Ectodermal cell (in vitro differentiated cells): ENCODE results near the gene BMP8B.
"Not testable (repeated sequence)": the region's sequence is repeated elsewhere in the genome, so short reads cannot be mapped to it uniquely, and the experiment has no call there.

Experiments used
- H3K27ac ChIP-seq: 2 replicates; pipeline ENCODE4 v1.7.0; 2013; ENCODE audit warnings: mild to moderate bottlenecking, low read depth, low read length; ENCODE audit not compliant: insufficient read depth, poor library complexity, severe bottlenecking
- H3K27me3 ChIP-seq: 2 replicates; pipeline ENCODE4 v1.7.0; 2013; ENCODE audit warnings: mild to moderate bottlenecking, low read length; ENCODE audit not compliant: insufficient read depth, control insufficient read depth, poor library complexity, severe bottlenecking
- H3K36me3 ChIP-seq: one replicate; pipeline ENCODE4 v1.7.0; 2013; ENCODE audit warnings: low read length; ENCODE audit not compliant: control insufficient read depth, insufficient read depth
- H3K4me1 ChIP-seq: one replicate; pipeline ENCODE4 v1.7.0; 2013; ENCODE audit warnings: low read length; ENCODE audit not compliant: control insufficient read depth, insufficient read depth
- H3K4me3 ChIP-seq: 2 replicates; pipeline ENCODE4 v1.7.0; 2013; ENCODE audit warnings: low read depth, low read length, control low read depth; ENCODE audit not compliant: insufficient read depth
- H3K9me3 ChIP-seq: 2 replicates; pipeline ENCODE4 v1.7.0; 2013; ENCODE audit warnings: mild to moderate bottlenecking, low read length, moderate library complexity; ENCODE audit not compliant: control insufficient read depth
- WGBS, 2 experiments: methylation state at CpG; one replicate each; pipeline ENCODE4 v1.1.7; 2013; ENCODE audit warnings: missing lambda C conversion rate in 2 of 2; 5-methylcytosine and 5-hydroxymethylcytosine counted together

BMP8B gene

DNA sequence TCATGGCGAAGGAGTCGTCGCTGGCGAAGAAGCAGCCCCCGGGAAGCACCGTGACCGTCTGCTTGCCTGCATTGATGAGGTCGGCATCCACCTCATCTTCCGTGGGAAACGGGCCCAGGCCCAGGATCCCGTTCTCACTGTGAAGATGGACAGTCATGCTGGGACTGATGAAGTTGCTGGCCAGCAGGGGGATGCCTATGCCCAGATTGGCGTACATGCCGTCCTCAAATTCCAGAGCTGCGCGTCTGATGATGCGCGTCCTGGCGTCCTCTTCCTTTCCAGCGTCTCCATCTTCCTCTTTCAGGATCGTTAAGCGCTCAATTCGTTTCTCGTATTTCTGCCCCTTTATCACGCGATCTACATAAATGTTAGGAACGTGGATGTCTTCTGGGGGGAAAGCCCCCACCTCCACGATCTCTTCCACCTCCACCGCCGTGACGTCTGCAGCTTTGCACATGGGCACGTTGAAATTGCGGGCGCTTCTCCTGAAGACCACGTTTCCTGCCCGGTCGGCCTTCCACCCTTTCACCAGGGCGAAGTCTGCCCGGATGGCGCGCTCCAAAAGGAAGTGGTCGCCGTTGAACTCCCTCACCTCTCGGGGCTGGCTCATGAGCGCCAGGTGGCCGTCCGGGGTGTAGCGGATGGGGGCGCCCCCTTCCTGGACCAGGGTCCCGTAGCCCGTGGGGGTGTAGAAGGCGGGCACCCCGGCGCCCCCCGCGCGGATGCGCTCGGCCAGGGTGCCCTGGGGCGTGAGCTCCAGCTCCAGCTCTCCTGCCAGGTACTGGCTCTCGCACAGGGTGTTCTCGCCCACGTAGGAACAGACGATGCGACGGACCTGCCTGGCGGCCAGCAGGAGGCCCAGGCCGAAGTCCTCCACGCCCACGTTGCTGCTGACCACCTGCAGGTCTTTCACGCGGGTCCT, 18.3 kb downstream of the BMP8B start:
- 88 to 93% methylated on average over 15 to 18 of the region's 71 CpGs for WGBS, 2 experiments
- not testable (repeated sequence) for H3K9me3 ChIP-seq, H3K4me1 ChIP-seq, H3K27ac ChIP-seq, H3K36me3 ChIP-seq, H3K4me3 ChIP-seq
- H3K27me3 ChIP-seq: peaks cover 17% of the 10 kb centered on the region

- WGBS, 2 experiments: 84 to 94% methylated on average over 10 to 13 of the region's 19 CpGs
- H3K4me3 ChIP-seq, H3K4me1 ChIP-seq, H3K9me3 ChIP-seq, H3K36me3 ChIP-seq, H3K27ac ChIP-seq: not testable (repeated sequence)
- peaks cover 17% of the 10 kb centered on the region for H3K27me3 ChIP-seq
These were observed 19.2 kb downstream of the BMP8B start for GRCh38 chr1:39769502-39769901.

DNA sequence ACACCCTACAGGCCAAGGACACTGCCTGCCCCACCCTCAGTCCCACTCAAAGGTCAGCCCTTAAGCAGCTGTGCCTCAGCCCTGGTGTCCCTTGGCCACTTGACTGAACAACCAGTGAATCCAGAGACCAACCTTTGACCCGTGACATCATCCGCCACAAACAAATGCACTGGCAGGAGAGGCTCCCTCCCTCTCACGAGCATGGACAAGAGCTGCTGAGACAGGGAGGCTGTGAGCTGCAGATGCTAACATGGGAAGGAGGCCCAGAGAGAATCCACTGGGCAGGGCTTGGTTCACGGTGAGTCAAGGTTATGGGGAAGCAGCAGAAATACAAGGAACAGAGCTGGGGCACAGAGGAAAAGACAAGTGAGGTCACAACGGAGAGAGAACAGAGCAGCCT, 22.2 kb downstream of the BMP8B start:
- H3K36me3 ChIP-seq, H3K4me1 ChIP-seq, H3K4me3 ChIP-seq, H3K9me3 ChIP-seq, H3K27ac ChIP-seq: not testable (repeated sequence)
- H3K27me3 ChIP-seq: peaks cover 16% of the 10 kb centered on the region
- WGBS, 2 experiments: 67 to 88% methylated on average over 1 of the region's 5 CpGs

DNA sequence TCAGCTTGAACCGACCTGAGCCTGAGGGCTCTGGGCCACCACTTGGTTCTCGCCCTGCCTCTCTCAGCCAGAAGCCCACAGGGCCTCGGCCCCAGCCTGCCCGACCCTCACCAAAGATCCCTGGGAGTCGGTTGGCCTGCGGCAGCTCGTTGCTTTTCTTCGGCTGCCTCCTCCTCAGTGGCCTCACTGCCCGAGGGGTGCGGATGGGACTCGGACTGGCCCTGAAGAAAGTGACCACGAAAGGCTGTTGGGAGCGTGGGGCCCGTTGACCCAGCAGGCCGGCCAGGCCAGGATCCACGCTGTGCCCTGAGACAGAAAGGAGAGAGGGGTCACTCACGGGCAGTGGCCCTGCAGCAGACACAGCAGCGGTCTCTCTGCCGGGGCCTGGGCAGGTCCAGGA, 24.2 kb downstream of the BMP8B start:
- 89 to 93% methylated on average over 9 of the region's 19 CpGs for WGBS, 2 experiments
- H3K9me3 ChIP-seq, H3K4me1 ChIP-seq, H3K27ac ChIP-seq, H3K27me3 ChIP-seq, H3K36me3 ChIP-seq, H3K4me3 ChIP-seq: not testable (repeated sequence)

DNA sequence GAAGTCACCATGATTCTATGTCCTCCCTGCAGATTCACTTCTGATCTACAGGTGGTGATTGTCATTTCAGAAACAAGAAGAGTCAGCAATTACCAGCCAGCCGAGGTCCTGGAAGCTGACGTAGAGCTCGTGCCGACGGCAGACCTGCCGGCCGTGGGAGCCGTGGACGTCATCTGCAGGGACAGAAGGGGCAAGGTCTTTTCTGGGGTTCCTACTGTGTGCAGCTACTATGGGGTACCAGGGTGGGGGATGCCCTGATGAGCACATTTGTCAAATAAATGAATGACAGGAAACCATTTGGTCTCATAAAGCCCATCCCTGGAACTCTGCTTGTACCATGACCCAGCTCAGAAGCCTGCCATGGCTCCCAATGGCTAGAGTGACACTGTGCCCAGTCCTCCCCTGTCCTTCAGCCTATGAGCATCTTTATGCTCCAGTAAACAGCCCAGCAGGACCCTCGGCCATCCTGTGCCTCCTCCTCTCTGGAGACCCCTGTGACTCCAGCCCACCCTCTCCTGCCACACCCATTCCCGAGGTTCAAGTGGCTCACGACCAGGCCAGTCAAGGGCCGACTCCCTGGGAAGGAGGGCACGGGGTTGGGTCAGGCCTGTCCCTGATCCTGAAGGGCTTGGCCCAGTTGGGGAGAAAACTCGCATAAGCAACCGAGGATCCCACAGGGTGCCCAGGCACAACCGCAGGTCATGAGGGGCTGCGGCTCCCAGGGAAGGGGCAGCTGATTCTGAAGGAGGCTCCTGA, 24.9 kb downstream of the BMP8B start:
- not testable (repeated sequence) for H3K4me3 ChIP-seq, H3K4me1 ChIP-seq, H3K9me3 ChIP-seq, H3K36me3 ChIP-seq, H3K27ac ChIP-seq, H3K27me3 ChIP-seq
- 84 to 90% methylated on average over 13 of the region's 18 CpGs for WGBS, 2 experiments

DNA sequence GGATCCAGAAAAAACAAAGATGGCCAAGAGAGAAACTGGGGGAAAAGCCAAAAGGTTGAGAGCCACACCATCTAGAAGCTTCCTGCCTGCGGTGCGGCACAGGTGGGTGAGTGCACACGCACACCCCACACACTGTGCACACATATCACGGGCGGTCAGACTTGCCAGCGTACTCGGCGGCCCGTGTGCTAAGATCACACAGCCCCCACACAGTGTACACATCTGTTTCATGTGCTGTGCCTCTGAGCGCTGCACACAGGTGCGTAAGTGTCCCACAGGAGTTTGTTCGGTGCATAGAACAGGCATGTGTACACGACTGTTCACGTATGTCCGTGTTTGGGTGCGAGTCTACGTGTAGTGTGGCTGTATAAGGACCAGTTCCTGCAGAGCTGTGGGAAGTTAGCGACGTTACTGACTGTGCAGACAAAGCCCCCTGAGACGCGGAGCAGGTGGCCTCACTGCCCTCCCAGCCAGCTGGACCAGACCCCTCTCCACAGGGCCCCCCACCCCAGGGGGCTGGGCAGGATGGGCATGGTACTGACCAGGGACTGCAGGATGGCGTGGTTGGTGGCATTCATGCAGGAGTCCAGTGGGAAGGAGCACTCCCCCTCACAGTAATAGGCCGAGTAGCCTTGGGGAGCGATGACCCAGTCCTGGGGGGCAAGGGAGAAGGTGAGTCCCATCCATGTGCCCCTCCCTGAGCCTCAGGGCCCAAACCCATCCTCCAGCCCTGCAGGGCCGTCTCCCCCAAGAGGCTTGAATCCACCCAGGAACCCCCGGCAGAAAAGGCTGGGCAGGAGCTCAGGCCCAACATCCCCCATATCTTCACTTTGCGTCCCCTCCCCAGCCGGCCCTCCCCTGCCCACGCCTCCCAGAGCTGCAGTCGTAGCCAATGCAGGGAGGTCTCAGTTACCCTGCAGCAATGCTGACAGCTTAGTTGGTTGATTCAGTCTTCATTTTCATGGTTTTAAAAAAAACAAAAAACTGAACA, 25.8 kb downstream of the BMP8B start:
- Histone ChIP-seq H3K4me1 (no peaks in the 10 kb centered on the region), H3K36me3 (no peaks in the 10 kb centered on the region), H3K4me3 (no peak overlapping the region), H3K27me3 (no peaks in the 10 kb centered on the region), H3K27ac (no peak overlapping the region), H3K9me3 (no peaks in the 10 kb centered on the region)
- WGBS, 2 experiments: 94 to 97% methylated on average over 27 to 30 of the region's 30 CpGs

DNA sequence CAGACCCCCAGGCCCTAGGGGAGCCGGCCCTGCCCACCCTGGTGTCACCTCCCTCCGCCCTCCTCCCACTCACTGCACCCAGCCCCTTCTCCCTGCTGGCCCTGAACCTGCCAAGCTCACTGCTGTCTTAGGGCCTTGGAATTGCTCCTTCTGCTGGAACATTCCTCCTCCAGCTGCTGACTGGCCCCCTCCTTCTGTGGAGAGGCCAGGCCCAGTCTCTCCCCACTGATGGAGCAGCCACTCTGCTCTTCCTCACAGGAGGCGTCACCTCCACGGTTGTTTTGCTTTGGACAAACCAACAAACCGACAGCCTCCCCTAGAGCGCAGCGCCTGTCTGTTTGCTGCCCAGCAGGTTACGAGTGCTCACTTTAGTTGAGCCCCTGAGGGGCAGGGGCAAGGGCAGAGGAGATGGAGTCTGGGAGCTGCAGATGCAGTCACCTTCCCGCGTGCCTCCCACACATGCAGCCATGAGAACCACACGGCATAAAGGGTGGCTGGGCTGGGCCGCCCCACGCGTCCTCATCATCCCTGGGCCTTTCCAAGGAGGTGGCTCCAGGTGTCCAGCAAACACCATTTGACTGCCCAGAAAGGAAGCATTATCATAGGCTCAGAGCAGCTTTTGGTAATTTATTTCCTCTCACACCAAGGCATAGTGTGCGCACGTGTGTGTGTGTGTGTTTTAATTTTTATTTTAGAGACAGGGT, 27.0 kb downstream of the BMP8B start:
- Histone ChIP-seq H3K4me1 (no peaks in the 10 kb centered on the region), H3K27ac (no peak overlapping the region), H3K9me3 (no peaks in the 10 kb centered on the region), H3K36me3 (no peaks in the 10 kb centered on the region), H3K4me3 (no peak overlapping the region), H3K27me3 (no peaks in the 10 kb centered on the region)
- WGBS, 2 experiments: 90 to 94% methylated on average over 16 of the region's 16 CpGs

- Histone ChIP-seq H3K4me3 (no peak overlapping the region), H3K9me3 (no peaks in the 10 kb centered on the region), H3K4me1 (no peaks in the 10 kb centered on the region), H3K27me3 (no peaks in the 10 kb centered on the region), H3K27ac (no peak overlapping the region), H3K36me3 (no peaks in the 10 kb centered on the region)
- WGBS, 2 experiments: 85 to 88% methylated on average over 9 of the region's 9 CpGs
These were observed 27.6 kb downstream of the BMP8B start for GRCh38 chr1:39761016-39761415.

DNA sequence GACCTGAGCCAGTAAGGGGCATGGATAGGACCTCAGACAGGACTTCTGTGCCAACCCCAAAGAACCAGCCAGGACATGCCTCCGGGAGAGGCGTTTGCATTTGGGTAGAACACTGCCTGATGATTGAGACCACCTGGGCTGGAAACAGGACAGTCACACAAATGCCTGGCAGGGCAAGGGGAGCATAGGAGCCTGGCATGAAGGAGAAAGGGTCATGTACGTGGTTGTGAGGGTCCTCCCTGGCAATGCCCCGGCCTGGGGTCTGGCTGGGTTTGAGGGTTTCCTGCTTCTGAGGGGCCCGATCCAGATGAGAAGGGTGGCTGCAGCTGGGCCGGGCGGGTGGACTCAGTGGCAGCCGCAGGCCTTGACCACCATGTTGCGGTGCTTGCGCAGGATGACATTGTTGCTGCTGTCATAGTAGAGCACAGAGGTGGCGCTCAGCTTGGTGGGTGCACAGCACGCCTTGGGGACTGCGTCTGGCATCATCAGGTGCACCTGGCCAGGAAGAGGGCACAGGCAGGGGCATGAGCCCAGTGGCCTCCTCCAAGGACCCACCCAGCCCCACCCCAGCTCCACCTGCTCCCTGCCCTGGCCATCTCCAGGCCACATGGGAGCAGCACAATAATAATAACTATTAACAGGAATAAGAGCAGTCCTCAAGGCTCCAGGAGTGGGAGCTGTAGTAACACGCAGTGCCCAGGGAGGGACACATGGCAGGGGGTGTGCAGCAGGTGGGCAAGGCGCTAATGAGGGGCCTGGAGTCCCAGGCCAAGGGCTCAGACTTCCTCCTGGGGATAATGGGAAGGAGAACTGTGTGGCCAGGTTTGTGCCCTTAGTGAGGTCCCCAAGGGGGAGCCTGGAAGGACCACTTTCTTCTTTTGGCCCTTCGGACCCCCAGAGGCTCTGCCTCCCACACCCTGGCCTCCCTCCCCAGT, 28.3 kb downstream of the BMP8B start:
- Histone ChIP-seq H3K27me3 (no peaks in the 10 kb centered on the region), H3K27ac (no peak overlapping the region), H3K4me1 (no peaks in the 10 kb centered on the region), H3K9me3 (no peaks in the 10 kb centered on the region), H3K36me3 (no peaks in the 10 kb centered on the region), H3K4me3 (no peak overlapping the region)
- 94% methylated on average over 16 of the region's 16 CpGs for WGBS, 2 experiments
